Iris pigment epithelial cell (primary cell): Measurements from ENCODE around the gene NF1.
"Not testable (repeated sequence)": the region's sequence is repeated elsewhere in the genome, so short reads cannot be mapped to it uniquely, and the experiment has no call there.

ENCODE experiments used
- DNase-seq: peaks from one replicate; pipeline ENCODE4 v3.0.0-alpha.2; 2011; ENCODE audit warnings: low read depth

Gene NF1

DNA sequence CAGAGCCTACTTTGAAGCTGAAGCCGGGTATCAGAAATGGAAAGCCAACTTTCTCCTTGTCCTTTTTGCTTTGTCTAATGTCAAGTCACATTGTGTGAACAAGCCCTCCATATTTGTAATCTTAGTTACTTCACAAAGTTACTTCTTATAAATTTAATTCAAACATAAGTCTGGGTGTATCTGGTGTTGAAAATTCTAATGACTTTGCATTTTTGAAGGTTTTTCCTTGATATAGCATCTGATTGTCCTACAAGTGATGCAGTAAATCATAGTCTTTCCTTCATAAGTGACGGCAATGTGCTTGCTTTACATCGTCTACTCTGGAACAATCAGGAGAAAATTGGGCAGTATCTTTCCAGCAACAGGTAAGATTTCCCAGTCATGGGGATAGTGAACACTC lies 165.4 kb downstream of the NF1 start:
- DNase-seq, result no peak

DNA sequence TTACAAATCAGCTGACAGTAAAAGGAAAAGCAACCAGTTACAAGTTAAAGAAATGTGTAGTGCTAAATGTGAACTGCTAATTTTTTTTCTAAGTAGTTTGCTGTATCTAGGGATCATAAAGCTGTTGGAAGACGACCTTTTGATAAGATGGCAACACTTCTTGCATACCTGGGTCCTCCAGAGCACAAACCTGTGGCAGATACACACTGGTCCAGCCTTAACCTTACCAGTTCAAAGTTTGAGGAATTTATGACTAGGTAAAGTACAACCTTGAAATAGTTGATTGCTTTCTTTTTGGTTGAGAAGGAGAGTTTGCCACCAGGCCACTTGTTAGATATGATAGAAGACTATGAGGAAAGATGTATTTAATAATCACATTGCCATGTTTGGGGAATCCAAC lies 166.8 kb downstream of the NF1 start:
- DNase-seq, result no peak

DNA sequence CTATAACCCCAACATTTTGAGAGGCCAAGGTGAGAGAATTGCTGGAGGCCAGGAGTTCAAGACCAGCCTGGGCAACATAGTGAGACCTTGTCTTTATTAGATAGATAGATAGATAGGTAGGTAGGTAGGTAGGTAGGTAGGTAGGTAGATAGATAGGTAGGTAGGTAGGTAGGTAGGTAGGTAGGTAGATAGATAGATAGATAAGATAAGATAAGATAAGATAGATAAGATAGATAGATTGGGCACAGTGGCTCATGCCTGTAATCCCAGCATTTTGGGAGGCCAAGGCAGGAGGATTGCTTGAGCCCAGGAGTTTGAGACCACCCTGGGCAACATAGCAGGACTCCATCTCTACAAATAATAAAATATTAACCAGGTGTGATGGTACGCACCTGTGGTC lies 168.1 kb downstream of the NF1 start:
- not testable (repeated sequence) for DNase-seq

DNA sequence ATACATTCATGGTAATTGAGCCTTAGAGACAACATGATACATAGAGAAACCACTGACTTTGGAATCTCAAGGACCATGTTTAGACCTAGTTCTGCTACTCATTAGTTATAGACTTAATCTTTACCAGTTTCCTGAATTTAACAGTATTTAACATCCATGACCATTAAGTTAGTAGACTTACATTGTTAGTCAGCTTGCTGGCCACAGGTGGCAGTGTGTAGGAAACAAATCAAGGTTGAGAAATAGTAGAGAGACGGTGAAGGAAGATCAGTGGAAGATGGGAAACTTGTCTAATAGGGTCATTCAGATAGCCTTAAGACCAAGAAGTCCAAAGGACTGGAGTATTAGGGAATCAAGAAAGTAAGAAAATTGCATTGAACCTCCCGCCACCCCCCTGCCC lies 171.3 kb downstream of the NF1 start:
- peak; percentile 34 for DNase-seq

DNA sequence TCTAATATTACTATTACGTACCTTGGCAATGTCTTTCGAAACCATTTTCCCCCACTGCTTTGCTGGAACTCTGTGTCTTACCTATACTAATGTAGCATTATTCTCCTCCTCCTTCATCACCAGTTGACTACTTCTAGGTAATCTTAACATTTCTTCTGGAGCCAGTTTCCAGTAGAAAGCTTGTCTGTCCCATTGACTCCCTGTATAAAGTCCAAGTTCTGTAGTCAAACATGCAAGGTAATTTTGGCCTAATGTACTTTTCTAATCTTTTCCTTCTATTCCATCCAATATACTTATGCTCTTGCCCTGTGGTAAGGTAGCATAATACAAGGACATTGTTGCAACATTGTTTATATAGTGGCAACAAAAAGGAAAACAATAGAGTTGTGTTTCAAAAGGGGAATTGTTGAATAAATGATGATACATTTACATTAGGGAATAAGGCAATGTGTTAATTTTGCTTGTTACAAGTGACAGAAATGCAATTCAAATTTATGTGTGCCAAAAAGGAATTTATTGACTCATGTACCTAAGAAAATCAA lies 174.3 kb downstream of the NF1 start:
- no peak for DNase-seq

DNA sequence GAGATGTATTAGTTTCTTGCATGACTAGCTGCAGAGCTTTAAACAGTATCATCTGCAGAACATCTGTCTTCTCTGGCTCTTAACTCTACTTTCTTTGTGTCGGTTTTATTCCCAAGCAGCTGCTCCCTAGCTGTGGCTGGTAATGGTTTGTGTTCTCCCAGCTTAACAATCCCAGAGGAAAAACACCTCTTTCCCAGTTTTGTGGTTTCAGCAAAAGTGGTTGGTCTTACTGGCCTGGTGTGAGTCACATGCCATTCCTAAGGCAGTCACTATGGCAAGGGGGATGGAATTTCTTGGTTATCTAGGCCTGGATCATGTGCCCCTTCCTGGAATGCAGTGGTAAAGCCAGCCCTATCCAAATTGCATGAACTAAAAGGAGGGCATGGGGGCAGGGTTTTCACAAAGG lies 174.8 kb downstream of the NF1 start:
- peak; percentile 81 for DNase-seq

DNA sequence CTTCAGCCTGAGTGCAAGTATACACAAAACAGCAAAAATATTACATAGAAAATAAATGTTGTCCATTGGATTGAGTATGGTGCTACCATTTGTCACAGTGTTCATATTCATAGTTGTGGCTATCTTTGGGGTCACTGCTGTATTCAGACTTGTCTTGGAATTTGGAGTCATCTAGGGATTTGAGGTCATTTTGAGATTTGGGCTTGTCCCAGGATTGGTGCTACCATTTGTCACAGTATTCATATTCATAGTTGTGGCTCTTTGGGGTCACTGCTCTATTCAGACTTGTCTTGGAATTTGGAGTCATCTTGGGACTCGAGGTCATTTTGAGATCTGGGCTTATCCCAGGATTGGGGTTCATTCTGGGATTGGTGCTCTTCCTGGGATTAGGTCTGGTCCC lies 177.5 kb downstream of the NF1 start:
- no peak for DNase-seq

DNA sequence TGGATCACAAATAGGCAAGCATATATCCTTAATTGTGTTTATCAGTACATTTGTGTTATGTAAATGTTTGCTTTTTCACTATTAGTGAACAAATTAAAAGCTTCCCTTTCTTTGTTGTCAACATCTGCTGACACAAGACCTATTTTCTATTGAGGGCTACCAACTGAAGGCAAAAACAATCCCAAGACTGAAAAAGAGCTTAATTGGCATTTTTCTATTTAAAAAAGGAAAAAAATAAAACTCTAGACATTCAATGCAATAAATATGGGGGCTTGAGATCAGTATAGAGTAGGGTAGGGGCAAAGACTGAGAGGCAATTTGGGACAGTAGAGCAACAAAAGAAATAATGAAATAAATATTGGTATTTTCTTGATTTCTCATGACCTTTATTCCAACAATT lies 178.0 kb downstream of the NF1 start:
- DNase-seq, result no peak

DNA sequence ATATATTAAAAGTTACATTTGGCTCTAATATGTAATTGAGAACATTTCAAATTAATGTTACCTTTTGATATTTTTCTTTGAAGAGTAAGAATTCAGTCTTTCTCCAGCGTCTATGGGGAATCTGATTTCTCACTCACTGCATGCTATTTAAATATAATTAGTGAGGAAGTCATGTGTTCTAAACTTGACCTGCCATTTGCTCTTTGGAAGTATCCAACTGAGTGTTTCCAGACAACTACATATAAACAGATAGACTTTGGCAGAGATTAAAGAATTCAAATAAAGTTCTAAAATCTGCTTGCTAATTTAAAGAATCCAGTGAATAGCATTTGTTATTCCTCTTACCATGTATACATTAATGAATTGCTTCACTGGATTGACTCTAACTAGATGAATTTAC lies 178.7 kb downstream of the NF1 start:
- no peak for DNase-seq

DNA sequence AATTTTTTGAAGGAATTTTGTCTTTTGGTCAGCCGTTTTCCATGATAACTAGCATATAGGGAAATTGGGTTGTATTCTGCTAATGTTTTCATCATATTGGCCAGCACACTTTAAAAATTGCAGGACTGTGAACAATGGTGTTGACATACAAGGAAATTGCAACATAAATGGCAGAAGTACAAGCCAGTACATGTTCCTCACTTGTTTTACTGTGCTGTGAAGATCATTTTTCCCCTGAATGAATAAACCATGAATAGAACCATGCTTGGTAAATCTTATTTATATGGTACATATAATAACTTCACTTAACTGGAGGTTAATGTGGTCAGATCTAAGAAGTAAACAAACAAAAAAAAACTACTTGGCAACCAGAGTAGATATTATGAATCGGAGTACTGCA lies 179.5 kb downstream of the NF1 start:
- DNase-seq, result peak; percentile 86

DNA sequence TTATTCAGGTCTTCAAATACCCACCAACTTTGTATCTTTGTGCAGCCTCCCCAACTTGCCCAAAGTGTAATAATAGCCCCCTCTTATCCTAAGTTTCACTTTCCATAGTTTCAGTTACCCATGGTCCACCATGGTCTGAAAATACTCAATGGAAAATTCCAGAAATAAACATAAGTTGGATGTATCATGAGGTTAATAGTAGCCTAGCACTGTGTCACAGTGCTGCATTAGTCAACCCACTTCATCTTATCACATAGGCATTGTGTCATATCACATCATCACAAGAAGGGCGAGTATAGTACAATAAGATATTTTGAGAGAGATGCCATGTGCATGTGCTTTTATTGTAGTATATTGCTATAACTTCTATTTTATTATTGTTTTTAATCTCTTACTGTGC lies 180.3 kb downstream of the NF1 start:
- peak; percentile 14 for DNase-seq

DNA sequence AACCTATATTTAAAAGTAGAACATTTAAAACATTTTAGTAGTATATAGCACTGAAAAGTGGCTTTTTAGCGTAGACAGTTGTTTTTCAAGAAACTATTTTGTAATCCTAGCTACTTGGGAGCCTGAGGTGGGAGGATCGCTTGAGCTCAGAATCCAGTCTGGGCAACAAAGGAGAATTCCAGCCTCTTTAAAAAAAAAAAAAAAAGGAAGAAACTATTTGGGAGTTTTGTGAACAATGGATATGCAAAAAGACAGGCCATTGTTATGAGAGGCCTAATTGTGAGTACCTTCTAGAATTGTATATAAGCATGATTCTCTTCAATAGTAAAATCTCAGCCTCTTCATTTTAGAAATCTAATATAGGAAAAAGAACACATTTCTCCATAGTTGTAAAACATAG lies 184.6 kb downstream of the NF1 start:
- no peak for DNase-seq

DNA sequence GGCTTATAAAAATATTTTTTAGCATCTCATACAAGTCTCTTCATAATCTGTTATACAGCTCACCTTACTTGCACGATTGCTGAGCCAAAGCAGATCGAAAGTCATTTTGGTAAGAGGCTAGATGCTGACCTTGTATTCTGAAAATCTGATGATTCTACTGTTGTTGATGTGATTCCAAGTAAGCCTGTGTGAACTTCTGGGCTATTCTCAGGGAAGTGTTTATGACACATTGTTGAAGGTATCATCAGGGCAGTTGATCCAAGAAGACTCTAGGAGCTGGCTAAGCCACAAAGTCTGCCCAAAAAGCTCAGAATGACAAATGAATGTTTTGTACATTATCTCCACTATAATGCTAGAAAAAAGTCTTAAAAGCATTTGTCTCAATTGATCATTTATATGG lies 186.3 kb downstream of the NF1 start:
- DNase-seq, result no peak

DNA sequence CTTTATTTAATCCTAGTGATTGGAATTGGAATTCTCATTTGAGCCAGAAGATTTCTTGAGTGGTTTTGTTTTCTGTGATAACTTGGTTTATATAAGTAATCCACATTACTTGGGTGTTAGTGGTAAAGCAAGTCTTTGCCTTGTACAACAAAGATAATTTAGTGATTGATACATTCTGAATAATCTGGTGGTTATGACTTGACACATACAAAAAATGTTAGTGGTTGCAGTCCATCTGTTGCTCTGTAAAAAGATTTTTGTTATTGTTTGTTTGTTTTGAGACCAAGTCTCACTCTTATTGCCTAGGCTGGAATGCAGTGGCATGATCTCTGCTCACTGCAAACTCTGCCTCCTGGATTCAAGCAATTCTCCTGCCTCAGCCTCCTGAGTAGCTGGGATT lies 189.1 kb downstream of the NF1 start:
- no peak for DNase-seq

DNA sequence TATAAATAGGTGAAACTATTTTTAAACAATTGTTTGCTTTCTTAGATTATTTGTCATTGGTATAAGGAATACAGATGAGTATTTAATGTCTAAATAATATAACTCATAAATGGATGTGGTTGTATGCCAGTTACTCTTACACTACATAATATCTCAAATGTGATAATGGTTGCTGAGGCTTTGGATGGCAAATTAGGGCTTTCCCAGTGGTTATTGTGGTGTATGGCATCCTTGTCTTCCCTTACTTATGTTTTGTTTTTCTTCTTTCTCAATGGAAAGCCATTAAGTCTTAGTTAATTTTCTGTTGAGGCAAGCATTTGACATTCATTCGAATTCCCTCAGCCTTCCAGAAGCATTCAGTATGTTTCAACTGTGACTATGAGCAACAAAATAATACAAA lies 191.8 kb downstream of the NF1 start:
- no peak for DNase-seq

DNA sequence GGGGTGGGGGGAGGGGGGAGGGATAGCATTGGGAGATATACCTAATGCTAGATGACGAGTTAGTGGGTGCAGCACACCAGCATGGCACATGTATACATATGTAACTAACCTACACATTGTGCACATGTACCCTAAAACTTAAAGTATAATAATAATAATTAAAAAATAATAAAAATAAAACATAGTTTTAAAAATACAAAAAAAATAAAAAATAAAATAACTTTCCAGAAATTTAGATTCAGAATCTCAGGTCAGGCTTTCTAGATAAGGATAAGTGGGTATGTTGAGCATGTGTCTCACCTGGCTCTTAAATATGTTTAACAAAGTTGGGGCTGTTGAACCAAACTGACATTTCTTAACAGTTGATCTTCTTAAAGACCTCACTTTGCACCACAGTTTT lies 193.2 kb downstream of the NF1 start:
- not testable (repeated sequence) for DNase-seq

DNA sequence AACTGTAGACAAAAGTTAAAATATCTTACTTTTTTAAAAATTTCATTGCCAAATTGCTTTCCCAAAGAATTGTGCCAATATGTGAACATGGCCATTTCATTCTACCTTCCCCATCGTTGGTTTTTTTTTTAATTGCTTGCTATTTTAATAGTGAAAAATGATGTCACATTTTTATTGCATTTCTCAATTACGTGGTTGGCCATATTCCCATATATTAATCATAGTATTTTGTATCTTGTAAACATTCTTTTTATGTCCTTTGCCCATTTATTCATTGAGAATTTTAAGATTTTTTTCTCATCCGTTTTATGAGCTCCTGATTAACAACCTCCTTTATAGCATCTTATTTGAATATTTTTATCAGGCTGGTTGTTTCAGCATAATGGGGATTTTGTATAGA lies 195.0 kb downstream of the NF1 start:
- no peak for DNase-seq

DNA sequence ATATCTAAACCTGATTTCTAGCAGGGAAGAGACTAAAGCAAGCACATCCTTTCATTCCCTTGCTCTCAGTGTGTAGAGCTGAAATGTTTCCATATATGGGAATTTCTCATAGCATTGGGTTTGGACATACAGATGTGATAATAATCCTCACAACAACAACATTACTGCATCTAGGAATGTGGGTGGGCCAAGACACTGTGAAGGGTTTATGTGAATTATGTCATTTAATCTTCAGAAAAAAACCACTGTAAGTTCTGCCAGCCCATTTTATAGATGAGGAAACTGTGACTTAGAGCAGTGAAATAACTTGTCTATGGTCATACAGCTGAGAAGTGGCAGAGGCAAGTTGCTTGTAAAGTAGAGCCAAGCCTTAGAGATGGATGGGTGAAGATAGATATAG lies 197.0 kb downstream of the NF1 start:
- DNase-seq, result peak; percentile 28

DNA sequence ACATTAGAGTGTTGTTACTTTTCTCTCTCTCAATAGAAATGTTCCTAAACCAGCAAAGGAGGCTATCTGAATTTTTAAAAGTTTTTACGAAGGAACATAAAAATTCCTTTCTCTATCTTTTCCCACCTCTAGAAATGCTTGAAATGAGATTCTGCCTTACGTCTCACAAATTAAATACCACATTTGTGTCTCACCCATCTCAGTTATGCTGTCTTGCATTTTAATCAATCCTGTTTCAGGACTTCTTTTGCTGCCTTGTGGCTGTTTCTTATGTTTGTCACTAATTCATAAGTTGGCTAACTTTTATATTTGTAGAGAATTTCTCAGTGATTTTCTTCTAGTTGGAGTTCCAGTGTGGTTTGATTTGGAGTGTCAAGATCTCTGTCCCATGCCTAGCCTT lies 198.8 kb downstream of the NF1 start:
- DNase-seq, result no peak

DNA sequence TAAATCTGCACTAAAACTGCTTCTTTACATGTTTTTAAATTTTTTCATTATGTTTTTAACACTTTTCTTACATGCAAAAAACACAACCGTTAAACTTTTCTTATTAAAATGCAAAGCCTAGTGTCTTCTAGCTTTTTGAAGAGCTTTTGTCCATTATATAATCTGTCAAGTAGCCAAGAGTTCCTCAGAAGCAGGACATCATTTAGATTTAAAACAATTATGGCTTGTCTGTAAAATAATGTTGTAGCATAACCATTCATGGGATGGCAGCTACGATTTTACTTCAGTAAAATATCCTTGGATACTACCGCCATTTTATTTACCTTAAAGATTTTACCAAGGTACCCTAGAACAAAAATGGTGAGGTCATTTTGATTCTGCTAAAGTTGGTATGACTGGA lies 199.5 kb downstream of the NF1 start:
- DNase-seq, result no peak

DNA sequence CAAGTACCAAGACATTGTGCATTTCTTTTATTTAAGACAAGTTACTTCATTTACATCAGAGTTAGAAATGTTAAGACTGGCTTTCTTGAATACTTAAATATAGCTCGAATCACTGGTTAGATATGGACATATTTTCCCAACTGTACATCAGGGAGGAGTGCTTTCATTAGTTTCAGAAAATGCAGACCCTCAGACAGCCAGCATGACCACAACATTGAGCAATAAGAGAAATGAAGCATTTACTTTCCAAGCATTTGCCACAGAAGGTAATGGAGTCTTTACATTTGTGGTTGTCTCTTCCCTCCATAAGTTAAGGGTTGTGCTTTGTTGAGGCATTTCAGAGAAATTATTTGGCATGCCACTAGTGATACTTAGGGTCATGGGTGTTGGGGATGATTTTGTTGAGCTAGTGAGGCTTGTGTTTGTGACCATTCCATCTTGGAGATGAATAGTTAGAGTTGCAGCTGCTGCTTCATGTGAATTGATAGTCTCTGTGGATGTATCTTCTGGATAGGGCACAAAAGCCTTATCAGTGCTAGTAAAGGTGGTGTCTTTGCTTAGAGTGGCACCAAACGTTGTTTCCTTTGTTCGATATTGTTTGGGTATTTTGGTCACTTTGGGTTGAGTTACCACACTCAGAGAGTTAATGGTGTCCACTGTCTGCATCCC lies 200.2 kb downstream of the NF1 start:
- peak; percentile 50 for DNase-seq

DNA sequence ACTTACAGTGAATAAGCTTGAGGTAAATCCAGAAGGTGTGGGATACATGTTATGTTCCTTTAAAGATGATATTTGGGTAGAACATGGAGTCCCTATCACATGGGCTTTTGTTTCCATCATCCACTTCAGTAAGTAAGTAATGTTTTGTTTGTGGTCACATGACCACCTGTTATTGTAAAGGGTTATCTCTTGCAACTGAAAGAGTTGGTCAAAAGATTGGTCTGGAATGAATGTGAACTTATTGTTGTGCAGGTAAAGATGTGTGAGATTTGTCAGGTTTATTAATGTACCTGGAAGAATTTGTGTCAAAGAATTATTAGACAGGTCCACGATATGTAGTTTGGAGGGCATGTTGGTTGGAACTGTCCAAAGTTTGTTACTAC lies 200.7 kb downstream of the NF1 start:
- no peak for DNase-seq

DNA sequence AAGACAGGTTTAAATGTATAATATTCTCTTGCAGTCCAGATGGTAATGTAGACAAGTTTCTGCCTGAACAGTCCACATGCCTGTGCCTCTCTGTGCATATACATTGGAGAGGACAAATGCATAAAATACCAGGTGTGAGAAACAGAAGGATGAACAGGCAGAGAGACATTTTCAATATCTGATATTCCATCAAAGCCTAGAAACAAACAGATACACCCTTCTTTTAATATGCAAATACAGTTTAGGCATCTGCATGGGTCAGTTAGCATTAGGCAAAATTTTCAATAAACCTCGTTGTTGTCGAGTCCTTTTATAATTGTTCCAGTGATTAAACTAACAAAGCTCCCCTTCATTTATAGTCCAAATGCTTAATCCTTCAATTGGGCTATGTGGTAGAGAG lies 201.4 kb downstream of the NF1 start:
- DNase-seq, result no peak

DNA sequence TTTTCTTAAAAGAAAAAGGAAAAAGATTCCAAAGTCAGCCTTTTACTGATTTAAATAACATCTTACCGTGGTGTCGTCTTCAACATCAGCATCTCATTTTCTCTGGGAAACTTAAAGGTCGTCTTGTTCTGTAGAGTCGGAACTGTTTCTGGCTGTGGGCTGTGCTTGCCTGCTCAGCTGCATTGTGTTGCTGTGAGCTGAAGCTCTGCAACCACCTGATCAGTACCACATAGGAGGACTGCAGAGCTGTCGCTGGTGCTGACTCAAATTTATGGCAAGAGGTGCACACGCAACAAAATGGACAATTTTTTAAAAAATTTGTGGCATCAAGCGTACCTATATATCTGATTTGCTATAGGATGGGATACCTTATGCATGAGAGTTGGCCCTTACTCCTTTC lies 202.3 kb downstream of the NF1 start, which contains the start of gene OMG:
OMG (minus strand) TSS at position 150 of the 400 bp plus-strand sequence. CDS start 908 bp downstream, outside the sequence.
- DNase-seq, result no peak
